ENCODE data around the gene INIP.

INIP gene

GRCh38 chr9:112647596-112647995 is 70.3 kb downstream of the INIP start:
- no peaks in the 10 kb centered on the region for H3K4me1 ChIP-seq (ENCODE audit: control insufficient read depth, insufficient read depth, low read length)
- POLR2A ChIA-PET, result no interaction called here
- no peak overlapping the region for H3K27ac ChIP-seq (ENCODE audit: extremely low read depth, low read depth, low read length)
- H3K4me3 ChIP-seq (ENCODE audit: low read depth, low read length), result no peak overlapping the region
- no peak for TF ChIP-seq ZNF530 (tag by site-specific recombination; IDR thresholded peaks at IDR 0.05; ENCODE audit: low read depth)
- TF ChIP-seq ZSCAN30 (tag by site-specific recombination; IDR thresholded peaks at IDR 0.05), result no peak
- no peak for TF ChIP-seq GLI4 (tag by site-specific recombination; IDR thresholded peaks at IDR 0.05)
- TF ChIP-seq ZNF624 (tag by site-specific recombination; IDR thresholded peaks at IDR 0.05), result no peak
- no peak for TF ChIP-seq ZNF777 (tag by site-specific recombination; IDR thresholded peaks at IDR 0.05; ENCODE audit: borderline replicate concordance)
- TF ChIP-seq, protein P1, sequence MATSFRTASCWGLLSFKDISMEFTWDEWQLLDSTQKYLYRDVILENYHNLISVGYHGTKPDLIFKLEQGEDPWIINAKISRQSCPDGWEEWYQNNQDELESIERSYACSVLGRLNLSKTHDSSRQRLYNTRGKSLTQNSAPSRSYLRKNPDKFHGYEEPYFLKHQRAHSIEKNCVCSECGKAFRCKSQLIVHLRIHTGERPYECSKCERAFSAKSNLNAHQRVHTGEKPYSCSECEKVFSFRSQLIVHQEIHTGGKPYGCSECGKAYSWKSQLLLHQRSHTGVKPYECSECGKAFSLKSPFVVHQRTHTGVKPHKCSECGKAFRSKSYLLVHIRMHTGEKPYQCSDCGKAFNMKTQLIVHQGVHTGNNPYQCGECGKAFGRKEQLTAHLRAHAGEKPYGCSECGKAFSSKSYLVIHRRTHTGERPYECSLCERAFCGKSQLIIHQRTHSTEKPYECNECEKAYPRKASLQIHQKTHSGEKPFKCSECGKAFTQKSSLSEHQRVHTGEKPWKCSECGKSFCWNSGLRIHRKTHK (tag by site-specific recombination; IDR thresholded peaks at IDR 0.05), result 0 out of 2 replicates have a peak, but pooled peaks have one; percentile 14
- TF ChIP-seq, protein P2, sequence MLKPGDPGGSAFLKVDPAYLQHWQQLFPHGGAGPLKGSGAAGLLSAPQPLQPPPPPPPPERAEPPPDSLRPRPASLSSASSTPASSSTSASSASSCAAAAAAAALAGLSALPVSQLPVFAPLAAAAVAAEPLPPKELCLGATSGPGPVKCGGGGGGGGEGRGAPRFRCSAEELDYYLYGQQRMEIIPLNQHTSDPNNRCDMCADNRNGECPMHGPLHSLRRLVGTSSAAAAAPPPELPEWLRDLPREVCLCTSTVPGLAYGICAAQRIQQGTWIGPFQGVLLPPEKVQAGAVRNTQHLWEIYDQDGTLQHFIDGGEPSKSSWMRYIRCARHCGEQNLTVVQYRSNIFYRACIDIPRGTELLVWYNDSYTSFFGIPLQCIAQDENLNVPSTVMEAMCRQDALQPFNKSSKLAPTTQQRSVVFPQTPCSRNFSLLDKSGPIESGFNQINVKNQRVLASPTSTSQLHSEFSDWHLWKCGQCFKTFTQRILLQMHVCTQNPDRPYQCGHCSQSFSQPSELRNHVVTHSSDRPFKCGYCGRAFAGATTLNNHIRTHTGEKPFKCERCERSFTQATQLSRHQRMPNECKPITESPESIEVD (tag by site-specific recombination; IDR thresholded peaks at IDR 0.05), result no peak
- TF ChIP-seq ZNF660 (tag by site-specific recombination; IDR thresholded peaks at IDR 0.05), result no peak
- TF ChIP-seq ZNF280C (tag by site-specific recombination; IDR thresholded peaks at IDR 0.05), result no peak
- CTCF ChIA-PET, result no interaction called here
- H3K9me3 ChIP-seq (ENCODE audit: control insufficient read depth, insufficient read depth, low read depth, low read length), result no peaks in the 10 kb centered on the region
- peaks cover 0 to 5% of the 10 kb centered on the region in 2 experiments; a peak in 1 of 3 replicates for H3K36me3 ChIP-seq (ENCODE audit: control insufficient read depth in 2 of 2, insufficient read depth in 1 of 2, low read length in 2 of 2)

DNA sequence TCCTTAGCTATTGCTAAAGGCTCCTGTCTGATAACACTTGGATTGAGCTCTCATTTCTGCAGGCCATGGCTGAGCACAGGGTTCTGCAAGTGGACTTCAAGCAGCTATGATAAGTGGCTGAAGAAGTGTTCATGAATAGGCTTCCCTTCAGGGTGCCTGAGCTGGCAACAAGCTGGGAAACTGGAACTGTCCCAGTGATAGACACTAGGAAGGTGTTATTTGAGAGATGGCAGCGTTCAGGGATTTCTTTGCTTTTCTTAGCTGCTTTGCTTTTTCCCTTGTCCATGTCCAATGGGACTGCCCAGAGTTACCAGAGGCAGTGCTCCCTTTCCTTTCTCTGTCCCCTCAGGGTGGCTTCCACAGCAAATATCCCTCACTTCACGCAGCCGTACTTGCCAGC is 75.8 kb downstream of the INIP start:
- Histone ChIP-seq H3K9me3 (ENCODE audit: control insufficient read depth, insufficient read depth, low read depth, low read length) (no peaks in the 10 kb centered on the region), H3K36me3 (ENCODE audit: control insufficient read depth in 2 of 2, insufficient read depth in 1 of 2, low read length in 2 of 2) (no peaks in the 10 kb centered on the region), H3K4me1 (ENCODE audit: control insufficient read depth, insufficient read depth, low read length) (no peaks in the 10 kb centered on the region), H3K27ac (ENCODE audit: extremely low read depth, low read depth, low read length) (no peak overlapping the region), H3K4me3 (ENCODE audit: low read depth, low read length) (no peak overlapping the region)
- ChIA-PET CTCF (no interaction called here), POLR2A (interaction anchor here (1.0 kb wide), 1 partner anchor 768 kb away, joined by 4 read pairs; no protein-coding TSS in a partner anchor)
- no peak for TF ChIP-seq ZNF423 (tag by site-specific recombination; IDR thresholded peaks at IDR 0.05)
- no peak for TF ChIP-seq ZNF350 (tag by site-specific recombination; IDR thresholded peaks at IDR 0.05)
- TF ChIP-seq, protein P3, sequence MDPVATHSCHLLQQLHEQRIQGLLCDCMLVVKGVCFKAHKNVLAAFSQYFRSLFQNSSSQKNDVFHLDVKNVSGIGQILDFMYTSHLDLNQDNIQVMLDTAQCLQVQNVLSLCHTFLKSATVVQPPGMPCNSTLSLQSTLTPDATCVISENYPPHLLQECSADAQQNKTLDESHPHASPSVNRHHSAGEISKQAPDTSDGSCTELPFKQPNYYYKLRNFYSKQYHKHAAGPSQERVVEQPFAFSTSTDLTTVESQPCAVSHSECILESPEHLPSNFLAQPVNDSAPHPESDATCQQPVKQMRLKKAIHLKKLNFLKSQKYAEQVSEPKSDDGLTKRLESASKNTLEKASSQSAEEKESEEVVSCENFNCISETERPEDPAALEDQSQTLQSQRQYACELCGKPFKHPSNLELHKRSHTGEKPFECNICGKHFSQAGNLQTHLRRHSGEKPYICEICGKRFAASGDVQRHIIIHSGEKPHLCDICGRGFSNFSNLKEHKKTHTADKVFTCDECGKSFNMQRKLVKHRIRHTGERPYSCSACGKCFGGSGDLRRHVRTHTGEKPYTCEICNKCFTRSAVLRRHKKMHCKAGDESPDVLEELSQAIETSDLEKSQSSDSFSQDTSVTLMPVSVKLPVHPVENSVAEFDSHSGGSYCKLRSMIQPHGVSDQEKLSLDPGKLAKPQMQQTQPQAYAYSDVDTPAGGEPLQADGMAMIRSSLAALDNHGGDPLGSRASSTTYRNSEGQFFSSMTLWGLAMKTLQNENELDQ (tag by site-specific recombination; IDR thresholded peaks at IDR 0.05; ENCODE audit: low read depth), result no peak
- TF ChIP-seq KLF8 (tag by site-specific recombination; IDR thresholded peaks at IDR 0.05), result no peak
- TF ChIP-seq ZNF10 (tag by site-specific recombination; IDR thresholded peaks at IDR 0.05), result no peak
- TF ChIP-seq ZNF571 (tag by site-specific recombination; IDR thresholded peaks at IDR 0.05), result no peak
- TF ChIP-seq GLI2 (tag by site-specific recombination; IDR thresholded peaks at IDR 0.05; ENCODE audit: borderline replicate concordance, low read depth), result no peak
- no peak for TF ChIP-seq ZNF777 (tag by site-specific recombination; IDR thresholded peaks at IDR 0.05; ENCODE audit: borderline replicate concordance)
- TF ChIP-seq, protein P4, sequence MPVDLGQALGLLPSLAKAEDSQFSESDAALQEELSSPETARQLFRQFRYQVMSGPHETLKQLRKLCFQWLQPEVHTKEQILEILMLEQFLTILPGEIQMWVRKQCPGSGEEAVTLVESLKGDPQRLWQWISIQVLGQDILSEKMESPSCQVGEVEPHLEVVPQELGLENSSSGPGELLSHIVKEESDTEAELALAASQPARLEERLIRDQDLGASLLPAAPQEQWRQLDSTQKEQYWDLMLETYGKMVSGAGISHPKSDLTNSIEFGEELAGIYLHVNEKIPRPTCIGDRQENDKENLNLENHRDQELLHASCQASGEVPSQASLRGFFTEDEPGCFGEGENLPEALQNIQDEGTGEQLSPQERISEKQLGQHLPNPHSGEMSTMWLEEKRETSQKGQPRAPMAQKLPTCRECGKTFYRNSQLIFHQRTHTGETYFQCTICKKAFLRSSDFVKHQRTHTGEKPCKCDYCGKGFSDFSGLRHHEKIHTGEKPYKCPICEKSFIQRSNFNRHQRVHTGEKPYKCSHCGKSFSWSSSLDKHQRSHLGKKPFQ (tag by site-specific recombination; IDR thresholded peaks at IDR 0.05), result no peak
- TF ChIP-seq, protein P5, sequence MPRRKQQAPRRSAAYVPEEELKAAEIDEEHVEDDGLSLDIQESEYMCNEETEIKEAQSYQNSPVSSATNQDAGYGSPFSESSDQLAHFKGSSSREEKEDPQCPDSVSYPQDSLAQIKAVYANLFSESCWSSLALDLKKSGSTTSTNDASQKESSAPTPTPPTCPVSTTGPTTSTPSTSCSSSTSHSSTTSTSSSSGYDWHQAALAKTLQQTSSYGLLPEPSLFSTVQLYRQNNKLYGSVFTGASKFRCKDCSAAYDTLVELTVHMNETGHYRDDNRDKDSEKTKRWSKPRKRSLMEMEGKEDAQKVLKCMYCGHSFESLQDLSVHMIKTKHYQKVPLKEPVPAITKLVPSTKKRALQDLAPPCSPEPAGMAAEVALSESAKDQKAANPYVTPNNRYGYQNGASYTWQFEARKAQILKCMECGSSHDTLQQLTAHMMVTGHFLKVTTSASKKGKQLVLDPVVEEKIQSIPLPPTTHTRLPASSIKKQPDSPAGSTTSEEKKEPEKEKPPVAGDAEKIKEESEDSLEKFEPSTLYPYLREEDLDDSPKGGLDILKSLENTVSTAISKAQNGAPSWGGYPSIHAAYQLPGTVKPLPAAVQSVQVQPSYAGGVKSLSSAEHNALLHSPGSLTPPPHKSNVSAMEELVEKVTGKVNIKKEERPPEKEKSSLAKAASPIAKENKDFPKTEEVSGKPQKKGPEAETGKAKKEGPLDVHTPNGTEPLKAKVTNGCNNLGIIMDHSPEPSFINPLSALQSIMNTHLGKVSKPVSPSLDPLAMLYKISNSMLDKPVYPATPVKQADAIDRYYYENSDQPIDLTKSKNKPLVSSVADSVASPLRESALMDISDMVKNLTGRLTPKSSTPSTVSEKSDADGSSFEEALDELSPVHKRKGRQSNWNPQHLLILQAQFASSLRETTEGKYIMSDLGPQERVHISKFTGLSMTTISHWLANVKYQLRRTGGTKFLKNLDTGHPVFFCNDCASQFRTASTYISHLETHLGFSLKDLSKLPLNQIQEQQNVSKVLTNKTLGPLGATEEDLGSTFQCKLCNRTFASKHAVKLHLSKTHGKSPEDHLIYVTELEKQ (tag by site-specific recombination; IDR thresholded peaks at IDR 0.05; ENCODE audit: borderline replicate concordance), result no peak
- TF ChIP-seq FEZF1 (tag by site-specific recombination; IDR thresholded peaks at IDR 0.05), result no peak
- TF ChIP-seq, protein P6, sequence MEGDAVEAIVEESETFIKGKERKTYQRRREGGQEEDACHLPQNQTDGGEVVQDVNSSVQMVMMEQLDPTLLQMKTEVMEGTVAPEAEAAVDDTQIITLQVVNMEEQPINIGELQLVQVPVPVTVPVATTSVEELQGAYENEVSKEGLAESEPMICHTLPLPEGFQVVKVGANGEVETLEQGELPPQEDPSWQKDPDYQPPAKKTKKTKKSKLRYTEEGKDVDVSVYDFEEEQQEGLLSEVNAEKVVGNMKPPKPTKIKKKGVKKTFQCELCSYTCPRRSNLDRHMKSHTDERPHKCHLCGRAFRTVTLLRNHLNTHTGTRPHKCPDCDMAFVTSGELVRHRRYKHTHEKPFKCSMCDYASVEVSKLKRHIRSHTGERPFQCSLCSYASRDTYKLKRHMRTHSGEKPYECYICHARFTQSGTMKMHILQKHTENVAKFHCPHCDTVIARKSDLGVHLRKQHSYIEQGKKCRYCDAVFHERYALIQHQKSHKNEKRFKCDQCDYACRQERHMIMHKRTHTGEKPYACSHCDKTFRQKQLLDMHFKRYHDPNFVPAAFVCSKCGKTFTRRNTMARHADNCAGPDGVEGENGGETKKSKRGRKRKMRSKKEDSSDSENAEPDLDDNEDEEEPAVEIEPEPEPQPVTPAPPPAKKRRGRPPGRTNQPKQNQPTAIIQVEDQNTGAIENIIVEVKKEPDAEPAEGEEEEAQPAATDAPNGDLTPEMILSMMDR (tag by site-specific recombination; IDR thresholded peaks at IDR 0.05), result no peak
